Kidney epithelial cell (primary cell): ENCODE results near the gene PPIP5K2. TPM values are rescaled to one million over a fixed set of nuclear protein-coding genes. Genes with fewer than 3 reads are reported as not detected.

ENCODE experiments used
- DNase-seq: peaks from one replicate; pipeline ENCODE4 v3.0.0-alpha.2; 2010; ENCODE audit warnings: low read depth
- H3K27me3 ChIP-seq: 2 replicates; pipeline ENCODE4 v1.6.0; 2011; ENCODE audit warnings: low read length; ENCODE audit not compliant: control insufficient read depth, insufficient read depth
- H3K36me3 ChIP-seq: 2 replicates; pipeline ENCODE4 v1.5.1; 2011; ENCODE audit warnings: low read length; ENCODE audit not compliant: control insufficient read depth, insufficient read depth
- H3K4me3 ChIP-seq: 2 replicates; pipeline ENCODE4 v1.5.1; 2011; ENCODE audit warnings: low read depth, mild to moderate bottlenecking, control low read depth, low read length
- total RNA-seq: library from RNA; depleted of rRNA; stranded (reverse); fragments of >200 nt; gene quantifications from 2 replicates; pipeline ENCODE4 v1.2.3, GENCODE V29; 2015
- TF ChIP-seq, protein P1 (sequence below): IDR thresholded peaks from 2 replicates; pipeline ENCODE4 v1.5.1; 2011; ENCODE audit warnings: mild to moderate bottlenecking, moderate library complexity, low read length, control low read depth, inconsistent platforms; ENCODE audit not compliant: insufficient read depth, poor library complexity, severe bottlenecking

The PPIP5K2 gene
- total RNA-seq, 1 donor from 2014 or later = 49.9 TPM

DNA sequence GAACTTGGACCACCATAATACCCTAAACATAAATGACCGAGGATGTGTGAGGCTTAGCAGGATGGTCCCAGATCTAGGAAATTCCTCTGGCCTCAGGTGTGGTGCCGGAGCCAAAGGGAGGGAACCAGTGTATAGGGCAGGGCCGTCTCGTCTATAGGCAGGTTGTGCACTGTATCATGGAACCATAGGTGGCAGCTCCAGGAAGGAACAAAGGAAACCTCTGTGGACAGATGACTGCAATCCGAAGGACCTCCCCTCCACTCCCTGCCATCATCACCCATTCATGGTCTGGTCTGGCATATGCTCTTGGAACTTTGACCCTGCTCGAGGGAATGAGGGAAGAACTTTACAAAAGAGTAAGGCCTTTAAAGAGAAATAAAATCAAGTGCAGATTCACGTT lies 135.6 kb downstream of the PPIP5K2 start:
- Histone ChIP-seq H3K4me3 (no peak overlapping the region), H3K36me3 (no peaks in the 10 kb centered on the region), H3K27me3 (no peaks in the 10 kb centered on the region)
- no peak for DNase-seq
- TF ChIP-seq, protein P1, sequence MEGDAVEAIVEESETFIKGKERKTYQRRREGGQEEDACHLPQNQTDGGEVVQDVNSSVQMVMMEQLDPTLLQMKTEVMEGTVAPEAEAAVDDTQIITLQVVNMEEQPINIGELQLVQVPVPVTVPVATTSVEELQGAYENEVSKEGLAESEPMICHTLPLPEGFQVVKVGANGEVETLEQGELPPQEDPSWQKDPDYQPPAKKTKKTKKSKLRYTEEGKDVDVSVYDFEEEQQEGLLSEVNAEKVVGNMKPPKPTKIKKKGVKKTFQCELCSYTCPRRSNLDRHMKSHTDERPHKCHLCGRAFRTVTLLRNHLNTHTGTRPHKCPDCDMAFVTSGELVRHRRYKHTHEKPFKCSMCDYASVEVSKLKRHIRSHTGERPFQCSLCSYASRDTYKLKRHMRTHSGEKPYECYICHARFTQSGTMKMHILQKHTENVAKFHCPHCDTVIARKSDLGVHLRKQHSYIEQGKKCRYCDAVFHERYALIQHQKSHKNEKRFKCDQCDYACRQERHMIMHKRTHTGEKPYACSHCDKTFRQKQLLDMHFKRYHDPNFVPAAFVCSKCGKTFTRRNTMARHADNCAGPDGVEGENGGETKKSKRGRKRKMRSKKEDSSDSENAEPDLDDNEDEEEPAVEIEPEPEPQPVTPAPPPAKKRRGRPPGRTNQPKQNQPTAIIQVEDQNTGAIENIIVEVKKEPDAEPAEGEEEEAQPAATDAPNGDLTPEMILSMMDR = no peak

DNA sequence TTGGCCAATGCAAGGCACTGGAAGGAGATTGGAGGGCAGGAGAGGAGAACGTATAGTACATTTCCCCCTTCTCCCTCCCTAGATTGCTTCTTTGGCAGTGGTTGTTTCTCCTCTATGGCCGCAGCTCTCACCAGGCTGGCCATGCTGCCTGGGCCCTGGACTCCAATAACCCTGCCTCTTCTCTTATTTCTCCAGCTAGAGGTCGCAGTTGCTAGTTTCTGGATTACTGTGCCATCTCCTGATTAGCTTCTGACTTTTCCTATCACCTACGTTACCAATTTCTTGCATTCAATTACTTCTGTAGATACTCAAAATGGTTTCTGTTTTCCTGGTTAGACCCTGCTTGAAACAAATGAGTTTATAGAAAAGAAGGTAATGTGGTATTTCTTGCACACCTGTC lies 136.1 kb downstream of the PPIP5K2 start:
- no peak overlapping the region for H3K4me3 ChIP-seq

DNA sequence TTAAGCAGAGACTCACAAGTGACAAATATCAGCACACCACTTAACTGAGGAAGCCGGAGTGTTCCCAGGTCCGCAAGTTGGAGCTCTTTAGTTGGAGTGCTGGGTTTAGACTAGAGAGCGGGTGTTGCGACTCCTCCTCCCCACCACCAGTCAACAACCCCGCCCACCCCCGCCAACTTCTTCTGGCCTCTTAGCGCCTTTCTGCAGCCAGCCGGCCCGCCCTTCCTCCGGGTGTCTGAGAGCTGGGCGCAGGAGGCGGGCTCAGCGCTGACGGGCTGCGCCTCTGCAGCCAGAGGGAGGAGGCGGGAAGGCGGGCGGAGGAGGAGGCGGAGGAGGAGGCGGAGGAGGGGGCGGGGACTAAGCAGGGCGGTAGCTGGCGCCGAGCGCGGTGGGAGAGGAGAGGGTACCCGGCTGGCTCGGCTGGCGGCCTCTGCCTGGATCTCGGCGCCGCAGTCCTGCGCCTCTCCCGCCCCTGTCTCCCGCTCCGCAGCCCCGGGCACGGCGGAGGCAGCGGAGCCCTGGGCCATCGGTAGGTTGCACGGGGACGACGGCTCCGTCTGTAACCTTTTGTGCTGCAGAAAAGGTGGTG lies 138.4 kb downstream of the PPIP5K2 start, which contains the start of gene MACIR:
MACIR (plus strand) TSS at position 396 of the 589 bp plus-strand sequence. CDS start 17,157 bp downstream, outside the sequence.
- peak; percentile 91 for DNase-seq
- TF ChIP-seq, protein P1 = no peak
- H3K4me3 ChIP-seq = peak within 1 kb of the TSS; percentile 89
- no peaks in the 10 kb centered on the region for H3K36me3 ChIP-seq
- H3K27me3 ChIP-seq = no peaks in the 10 kb centered on the region

More for the DNA sequence above, 136.1 kb downstream of the PPIP5K2 start:
- H3K27me3 ChIP-seq = no peaks in the 10 kb centered on the region
- no peaks in the 10 kb centered on the region for H3K36me3 ChIP-seq
- TF ChIP-seq, protein P1 = peak; percentile 15
- no peak for DNase-seq

DNA sequence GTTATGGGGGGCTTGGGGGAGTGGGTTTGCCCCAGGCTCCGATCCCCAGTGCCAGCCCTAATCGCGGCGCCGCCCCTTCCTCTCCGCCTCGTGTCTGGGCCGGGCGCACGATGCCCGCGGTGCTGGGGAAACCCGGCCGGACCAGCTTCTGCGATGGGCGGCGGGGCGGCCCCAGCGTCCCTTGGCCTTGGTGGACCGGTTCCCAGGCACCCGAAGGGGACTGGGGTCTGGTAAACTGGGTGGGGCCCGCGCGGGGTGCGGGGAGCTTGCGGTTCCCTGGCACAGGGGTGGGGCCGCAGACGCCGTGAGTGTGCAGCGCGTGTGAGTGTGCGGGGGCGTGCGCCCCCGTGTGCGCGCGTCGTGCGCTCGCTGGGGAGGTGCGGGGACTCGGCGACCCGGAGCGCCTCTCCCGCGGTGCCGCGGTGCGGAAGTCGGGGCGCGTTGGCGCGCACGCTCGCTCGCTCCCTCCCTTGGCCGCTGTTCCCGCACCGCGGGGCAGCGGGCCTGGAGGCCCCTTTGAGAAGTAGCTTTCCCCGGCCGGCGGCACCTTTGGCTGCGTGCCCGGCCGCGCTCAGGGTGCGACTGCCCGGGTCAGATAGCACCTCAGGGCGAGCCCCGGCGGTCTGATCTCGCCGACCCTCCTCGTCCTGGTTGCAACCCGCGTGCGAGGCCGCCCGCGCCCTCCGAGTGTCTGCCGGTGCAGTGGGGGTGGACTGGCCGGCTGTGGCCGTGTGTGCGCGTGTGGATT lies 139.0 kb downstream of the PPIP5K2 start:
- H3K4me3 ChIP-seq = peak overlapping the region; percentile 89
- no peaks in the 10 kb centered on the region for H3K36me3 ChIP-seq
- no peaks in the 10 kb centered on the region for H3K27me3 ChIP-seq
- TF ChIP-seq, protein P1 = no peak
- DNase-seq = no peak

DNA sequence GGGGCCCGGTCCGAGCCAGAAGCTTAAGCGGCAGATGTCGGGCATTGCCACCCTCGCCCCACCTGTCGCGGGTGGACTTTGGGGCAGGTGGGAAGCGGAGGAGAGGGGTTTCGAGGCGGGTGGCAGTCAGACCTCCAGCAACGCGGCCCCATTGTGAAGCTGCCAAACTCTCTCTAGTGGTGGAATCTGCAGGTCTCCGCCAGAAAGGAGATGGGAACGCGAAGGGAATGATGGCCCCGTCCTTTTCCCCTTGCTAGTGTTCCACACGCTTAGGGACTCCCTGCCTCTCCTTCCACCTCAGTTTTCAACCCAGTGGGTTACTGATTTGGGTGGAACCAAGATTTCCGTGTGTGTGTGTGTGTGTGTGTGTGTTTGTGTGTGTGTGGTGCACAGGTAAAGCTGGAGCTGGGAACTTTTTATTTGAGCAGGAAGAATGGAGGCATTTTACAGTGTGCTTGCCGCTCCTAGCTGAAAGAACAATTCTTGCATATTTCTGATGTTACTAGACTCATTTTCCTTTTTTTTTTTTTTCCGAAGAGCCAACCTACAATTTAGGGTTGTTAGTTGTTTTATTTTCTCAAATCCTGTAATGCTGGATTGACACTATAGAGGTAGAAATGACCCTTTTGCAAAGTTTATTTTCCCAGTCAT lies 139.7 kb downstream of the PPIP5K2 start:
- H3K27me3 ChIP-seq = no peaks in the 10 kb centered on the region
- peak overlapping the region; percentile 89 for H3K4me3 ChIP-seq
- DNase-seq = no peak
- no peaks in the 10 kb centered on the region for H3K36me3 ChIP-seq
- TF ChIP-seq, protein P1 = no peak
